Neural cell (in vitro differentiated cells): ENCODE data around the gene LZTR1. TPM values are rescaled to one million over a fixed set of nuclear protein-coding genes. Genes with fewer than 3 reads are reported as not detected.
A peak's percentile ranks its signal among the peaks of the same experiment; 100 is the strongest.

Experiments
- H2AFZ ChIP-seq: fragments of 200-600, 300-800 bp; sonication (generic), shearing (Covaris generic); 2 replicates; pipeline ENCODE4 v1.6.0; 2014; ENCODE audit warnings: low read depth, mild to moderate bottlenecking, antibody characterized with exemption, low read length, moderate library complexity
- H3F3A ChIP-seq: fragments of 200-600 bp; shearing (Covaris generic); 2 replicates; pipeline ENCODE4 v1.6.1; 2016; ENCODE audit warnings: mild to moderate bottlenecking, moderate library complexity, mixed read lengths, antibody characterized with exemption, low read length; ENCODE audit not compliant: insufficient read depth, poor library complexity, severe bottlenecking
- H3K27ac ChIP-seq: fragments of 200-600, 300-800 bp; sonication (generic), shearing (Covaris generic); 2 replicates; pipeline ENCODE4 v1.5.1; 2014; ENCODE audit warnings: mild to moderate bottlenecking, low read length, moderate library complexity
- H3K27me3 ChIP-seq: fragments of 300-800, 200-600 bp; sonication (generic), shearing (Covaris generic); 2 replicates; pipeline ENCODE4 v1.6.0; 2014; ENCODE audit warnings: mild to moderate bottlenecking, low read depth, low read length, moderate library complexity; ENCODE audit not compliant: insufficient read depth
- H3K36me3 ChIP-seq: fragments of 300-800, 200-600 bp; sonication (generic), shearing (Covaris generic); 2 replicates; pipeline ENCODE4 v1.5.1; 2014; ENCODE audit warnings: mild to moderate bottlenecking, antibody characterized with exemption, low read length, moderate library complexity; ENCODE audit not compliant: insufficient read depth
- H3K4me2 ChIP-seq: fragments of 300-800, 200-600 bp; sonication (generic), shearing (Covaris generic); 2 replicates; pipeline ENCODE4 v1.6.0; 2014; ENCODE audit warnings: mild to moderate bottlenecking, low read length
- H3K4me3 ChIP-seq: fragments of 300-800, 200-600 bp; sonication (generic), shearing (Covaris generic); 2 replicates; pipeline ENCODE4 v1.5.1; 2014; ENCODE audit warnings: mild to moderate bottlenecking, low read length, moderate library complexity
- H3K79me2 ChIP-seq: fragments of 200-600 bp; shearing (Covaris generic); replicated peaks from 2 replicates; pipeline ENCODE4 v1.6.0; 2014; ENCODE audit warnings: mild to moderate bottlenecking, low read length, moderate library complexity; ENCODE audit not compliant: insufficient read depth
- H3K9ac ChIP-seq: fragments of 300-800, 200-600 bp; sonication (generic), shearing (Covaris generic); 2 replicates; pipeline ENCODE4 v1.6.1; 2016; ENCODE audit warnings: mild to moderate bottlenecking, low read length, mixed read lengths
- H3K9me2 ChIP-seq: fragments of 200-600 bp; shearing (Covaris generic); 2 replicates; pipeline ENCODE4 v1.6.1; 2016; ENCODE audit warnings: mild to moderate bottlenecking, low read length, mixed read lengths; ENCODE audit not compliant: insufficient read depth
- H3K9me3 ChIP-seq: fragments of 200-600, 300-800 bp; sonication (generic), shearing (Covaris generic); 2 replicates; pipeline ENCODE4 v1.6.1; 2016; ENCODE audit warnings: mild to moderate bottlenecking, mixed run types, low read length, moderate library complexity, mixed read lengths
- H4K20me1 ChIP-seq: fragments of 200-600 bp; shearing (Covaris generic); 2 replicates; pipeline ENCODE4 v1.6.1; 2016; ENCODE audit warnings: mild to moderate bottlenecking, mixed run types; ENCODE audit not compliant: insufficient read depth
- CTCF ChIP-seq: fragments of 450-650 bp; IDR thresholded peaks from 2 replicates; pipeline ENCODE4 v1.5.1; 2014; ENCODE audit warnings: antibody characterized with exemption, mild to moderate bottlenecking, moderate library complexity; ENCODE audit not compliant: poor library complexity, severe bottlenecking
- EP300 ChIP-seq: fragments of 450-650 bp; conservative IDR thresholded peaks from 2 replicates; pipeline ENCODE4 v1.6.1; 2014; ENCODE audit warnings: antibody characterized with exemption, mild to moderate bottlenecking, moderate library complexity; ENCODE audit not compliant: poor library complexity, severe bottlenecking
- EZH2 ChIP-seq: fragments of 200-600, 300-800 bp; shearing (Covaris generic), sonication (generic); IDR thresholded peaks from 2 replicates; pipeline ENCODE4 v1.6.1; 2014; ENCODE audit warnings: antibody characterized with exemption, low read length, borderline replicate concordance, mild to moderate bottlenecking; ENCODE audit not compliant: insufficient read depth, poor library complexity, severe bottlenecking
- MXI1 ChIP-seq: fragments of 450-650 bp; conservative IDR thresholded peaks from 2 replicates; pipeline ENCODE4 v1.6.1; 2014; ENCODE audit warnings: antibody characterized with exemption, mild to moderate bottlenecking; ENCODE audit not compliant: poor library complexity, severe bottlenecking
- POLR2AphosphoS5 ChIP-seq: IDR thresholded peaks from 2 replicates; pipeline ENCODE4 v1.6.1; 2012
- RAD21 ChIP-seq: fragments of 450-650 bp; conservative IDR thresholded peaks from 2 replicates; pipeline ENCODE4 v1.6.1; 2014; ENCODE audit warnings: antibody characterized with exemption, mild to moderate bottlenecking, moderate library complexity
- REST ChIP-seq: IDR thresholded peaks from 2 replicates; pipeline ENCODE4 v1.6.1; 2012; ENCODE audit warnings: borderline replicate concordance
- SMC3 ChIP-seq: fragments of 450-650 bp; conservative IDR thresholded peaks from 2 replicates; pipeline ENCODE4 v1.6.1; 2014; ENCODE audit warnings: antibody characterized with exemption, mild to moderate bottlenecking, moderate library complexity; ENCODE audit not compliant: poor library complexity
- TAF1 ChIP-seq: IDR thresholded peaks from 2 replicates; pipeline ENCODE4 v1.6.1; 2012; ENCODE audit warnings: low read depth
- polyA plus RNA-seq: library from polyadenylated mRNA; depleted of rRNA; stranded (reverse); fragments of >200 nt; gene quantifications from 2 replicates; pipeline ENCODE4 v1.2.3, GENCODE V29; 2014

LZTR1 gene
- polyA plus RNA-seq, 1 donor from 2014 or later, result 114 TPM

- Histone ChIP-seq H3K4me3 (peak within 1 kb of the TSS; percentile 69), H3K9me2 (no peaks in the 10 kb centered on the region), H3F3A (no peaks in the 10 kb centered on the region), H3K9me3 (no peaks in the 10 kb centered on the region), H3K4me2 (peak within 1 kb of the TSS; percentile 61), H3K27ac (peak within 1 kb of the TSS; percentile 86), H3K27me3 (no peaks in the 10 kb centered on the region), H3K79me2 (no peaks in the 10 kb centered on the region), H3K9ac (peak within 1 kb of the TSS; percentile 72), H4K20me1 (no peaks in the 10 kb centered on the region), H2AFZ (peak within 1 kb of the TSS; percentile 79), H3K36me3 (no peaks in the 10 kb centered on the region)
- peak; percentile 61 for TF ChIP-seq EP300
- no peak for TF ChIP-seq TAF1
- TF ChIP-seq CTCF, result peak; percentile 24
- TF ChIP-seq REST, result peak; percentile 38
- peak; percentile 40 for TF ChIP-seq RAD21
- TF ChIP-seq EZH2, result no peak
- TF ChIP-seq SMC3, result peak; percentile 48
- peak; percentile 98 for TF ChIP-seq MXI1
- peak; percentile 62 for TF ChIP-seq POLR2AphosphoS5
Observed at GRCh38 chr22:21045585-21046294, 63.6 kb downstream of the LZTR1 start, which contains the start of gene LRRC74B. LRRC74B (plus strand) TSS chr22:21045946; CDS start chr22:21045987, 41 bp downstream.

GRCh38 chr22:21047035-21047661, 65.1 kb downstream of the LZTR1 start:
- Histone ChIP-seq H3K36me3 (no peaks in the 10 kb centered on the region), H3K4me3 (no peak overlapping the region), H3K4me2 (no peak overlapping the region), H3K9me2 (no peaks in the 10 kb centered on the region), H4K20me1 (no peaks in the 10 kb centered on the region), H3K27ac (no peak overlapping the region), H3K27me3 (no peaks in the 10 kb centered on the region), H3K9ac (no peak overlapping the region), H3K79me2 (no peaks in the 10 kb centered on the region), H3F3A (no peaks in the 10 kb centered on the region), H3K9me3 (no peaks in the 10 kb centered on the region), H2AFZ (no peak overlapping the region)
- no peak for TF ChIP-seq RAD21
- TF ChIP-seq CTCF, result no peak
- TF ChIP-seq REST, result no peak
- no peak for TF ChIP-seq TAF1
- no peak for TF ChIP-seq POLR2AphosphoS5
- TF ChIP-seq EP300, result no peak
